Fibroblast of skin of right biceps (primary cell): ENCODE measurements around the gene MANF.
"Not testable (repeated sequence)": the region's sequence is repeated elsewhere in the genome, so short reads cannot be mapped to it uniquely, and the experiment has no call there.

Source experiments
- DNase-seq: peaks from one replicate; pipeline ENCODE4 v3.0.0-alpha.2; 2013

Gene MANF

GRCh38 chr3:51384726-51385473 lies at the start of gene MANF:
MANF (plus strand) TSS chr3:51385291; CDS start chr3:51385343, 52 bp downstream.
- DNase-seq: peak; percentile 98

GRCh38 chr3:51336261-51336660 lies 48.8 kb upstream of the MANF start:
- no peak for DNase-seq

- no peak for DNase-seq
Measured at GRCh38 chr3:51337666-51338065, 47.4 kb upstream of the MANF start.

GRCh38 chr3:51338632-51339031 lies 46.5 kb upstream of the MANF start:
- no peak for DNase-seq

- peak; percentile 94 for DNase-seq
Measured at GRCh38 chr3:51340013-51340829, 44.9 kb upstream of the MANF start.

GRCh38 chr3:51340989-51341636 lies 44.0 kb upstream of the MANF start:
- peak; percentile 36 for DNase-seq

- peak; percentile 59 for DNase-seq
Measured at GRCh38 chr3:51343918-51344687, 41.0 kb upstream of the MANF start.

GRCh38 chr3:51350751-51351150 lies 34.3 kb upstream of the MANF start:
- DNase-seq: no peak

- DNase-seq: no peak
Measured at GRCh38 chr3:51353131-51353530, 32.0 kb upstream of the MANF start.

GRCh38 chr3:51353691-51354090 lies 31.4 kb upstream of the MANF start:
- no peak for DNase-seq

GRCh38 chr3:51354172-51354571 lies 30.9 kb upstream of the MANF start:
- no peak for DNase-seq

- DNase-seq: no peak
Measured at GRCh38 chr3:51354731-51355615, 30.1 kb upstream of the MANF start.

- no peak for DNase-seq
Measured at GRCh38 chr3:51355891-51356578, 29.1 kb upstream of the MANF start.

GRCh38 chr3:51357856-51358255 lies 27.2 kb upstream of the MANF start:
- DNase-seq: no peak

- no peak for DNase-seq
Measured at GRCh38 chr3:51358981-51359380, 26.1 kb upstream of the MANF start.

- no peak for DNase-seq
Measured at GRCh38 chr3:51360806-51361205, 24.3 kb upstream of the MANF start.

- no peak for DNase-seq
Measured at GRCh38 chr3:51361746-51362145, 23.3 kb upstream of the MANF start.

GRCh38 chr3:51362476-51362875 lies 22.6 kb upstream of the MANF start:
- DNase-seq: no peak

GRCh38 chr3:51368276-51368675 lies 16.8 kb upstream of the MANF start:
- DNase-seq: not testable (repeated sequence)

- peak; percentile 63 for DNase-seq
Measured at GRCh38 chr3:51371943-51372557, 13.0 kb upstream of the MANF start.
